ENCODE results near the gene PUM2.
"Not testable (repeated sequence)": the region's sequence is repeated elsewhere in the genome, so short reads cannot be mapped to it uniquely, and the experiment has no call there.

Gene PUM2

GRCh38 chr2:20288642-20289340, 61.9 kb downstream of the PUM2 start:
- Histone ChIP-seq H3K9ac (ENCODE audit: insufficient read length, low read depth) (no peak overlapping the region), H3K4me1 (ENCODE audit: insufficient read depth, insufficient read length) (no peaks in the 10 kb centered on the region), H3K27me3 (ENCODE audit: insufficient read depth, insufficient read length) (no peaks in the 10 kb centered on the region), H3K36me3 (ENCODE audit: insufficient read depth, insufficient read length, low read length) (peaks cover 50% of the 10 kb centered on the region), H3K4me3 (ENCODE audit: insufficient read length, low read depth) (no peak overlapping the region), H3K9me3 (ENCODE audit: insufficient read depth, low read length) (no peaks in the 10 kb centered on the region)
- no peak for TF ChIP-seq SUZ12 (IDR thresholded peaks at IDR 0.05; ENCODE audit: extremely low read depth, insufficient read depth, insufficient read length)
- no peak for TF ChIP-seq ZNF274 (IDR thresholded peaks at IDR 0.05; ENCODE audit: low read depth, low read length)
- no peak for TF ChIP-seq YY1 (IDR thresholded peaks at IDR 0.05; ENCODE audit: insufficient read depth, insufficient read length)
- no peak for DNase-seq (ENCODE audit: low read depth, low spot score)

GRCh38 chr2:20282916-20283592, 67.6 kb downstream of the PUM2 start:
- no peak overlapping the region for H3K4me3 ChIP-seq (ENCODE audit: insufficient read length, low read depth)
- no peaks in the 10 kb centered on the region for H3K9me3 ChIP-seq (ENCODE audit: insufficient read depth, low read length)
- H3K4me1 ChIP-seq (ENCODE audit: insufficient read depth, insufficient read length) = no peaks in the 10 kb centered on the region
- no peak for TF ChIP-seq SUZ12 (IDR thresholded peaks at IDR 0.05; ENCODE audit: extremely low read depth, insufficient read depth, insufficient read length)
- no peak for TF ChIP-seq YY1 (IDR thresholded peaks at IDR 0.05; ENCODE audit: insufficient read depth, insufficient read length)
- no peak for TF ChIP-seq ZNF274 (IDR thresholded peaks at IDR 0.05; ENCODE audit: low read depth, low read length)
- peaks cover 32% of the 10 kb centered on the region for H3K36me3 ChIP-seq (ENCODE audit: insufficient read depth, insufficient read length, low read length)
- H3K9ac ChIP-seq (ENCODE audit: insufficient read length, low read depth) = no peak overlapping the region
- no peaks in the 10 kb centered on the region for H3K27me3 ChIP-seq (ENCODE audit: insufficient read depth, insufficient read length)
- DNase-seq (ENCODE audit: low read depth, low spot score) = no peak

- peaks cover 26% of the 10 kb centered on the region for H3K36me3 ChIP-seq (ENCODE audit: insufficient read depth, insufficient read length, low read length)
- DNase-seq (ENCODE audit: low read depth, low spot score) = no peak
- TF ChIP-seq YY1 (IDR thresholded peaks at IDR 0.05; ENCODE audit: insufficient read depth, insufficient read length) (no peak), SUZ12 (IDR thresholded peaks at IDR 0.05; ENCODE audit: extremely low read depth, insufficient read depth, insufficient read length) (no peak), ZNF274 (IDR thresholded peaks at IDR 0.05; ENCODE audit: low read depth, low read length) (no peak)
- no peaks in the 10 kb centered on the region for H3K27me3 ChIP-seq (ENCODE audit: insufficient read depth, insufficient read length)
- H3K9me3 ChIP-seq (ENCODE audit: insufficient read depth, low read length) = no peaks in the 10 kb centered on the region
- H3K9ac ChIP-seq (ENCODE audit: insufficient read length, low read depth) = no peak overlapping the region
- no peaks in the 10 kb centered on the region for H3K4me1 ChIP-seq (ENCODE audit: insufficient read depth, insufficient read length)
- no peak overlapping the region for H3K4me3 ChIP-seq (ENCODE audit: insufficient read length, low read depth)
Observed at GRCh38 chr2:20281876-20282275, 68.8 kb downstream of the PUM2 start.

GRCh38 chr2:20273042-20273441, 77.6 kb downstream of the PUM2 start:
- no peaks in the 10 kb centered on the region for H3K9me3 ChIP-seq (ENCODE audit: insufficient read depth, low read length)
- no peaks in the 10 kb centered on the region for H3K27me3 ChIP-seq (ENCODE audit: insufficient read depth, insufficient read length)
- no peak overlapping the region for H3K4me3 ChIP-seq (ENCODE audit: insufficient read length, low read depth)
- H3K9ac ChIP-seq (ENCODE audit: insufficient read length, low read depth) = no peak overlapping the region
- TF ChIP-seq ZNF274 (IDR thresholded peaks at IDR 0.05; ENCODE audit: low read depth, low read length) = no peak
- TF ChIP-seq SUZ12 (IDR thresholded peaks at IDR 0.05; ENCODE audit: extremely low read depth, insufficient read depth, insufficient read length) = no peak
- no peak for TF ChIP-seq YY1 (IDR thresholded peaks at IDR 0.05; ENCODE audit: insufficient read depth, insufficient read length)
- no peaks in the 10 kb centered on the region for H3K4me1 ChIP-seq (ENCODE audit: insufficient read depth, insufficient read length)
- no peak for DNase-seq (ENCODE audit: low read depth, low spot score)
- H3K36me3 ChIP-seq (ENCODE audit: insufficient read depth, insufficient read length, low read length) = peaks cover 19% of the 10 kb centered on the region

GRCh38 chr2:20268317-20268716, 82.3 kb downstream of the PUM2 start:
- H3K4me3 ChIP-seq (ENCODE audit: insufficient read length, low read depth); H3K4me1 ChIP-seq (ENCODE audit: insufficient read depth, insufficient read length); H3K9me3 ChIP-seq (ENCODE audit: insufficient read depth, low read length); DNase-seq (ENCODE audit: low read depth, low spot score); H3K27me3 ChIP-seq (ENCODE audit: insufficient read depth, insufficient read length); H3K9ac ChIP-seq (ENCODE audit: insufficient read length, low read depth): not testable (repeated sequence)
- peaks cover 17% of the 10 kb centered on the region for H3K36me3 ChIP-seq (ENCODE audit: insufficient read depth, insufficient read length, low read length)

GRCh38 chr2:20267529-20267928, 83.1 kb downstream of the PUM2 start:
- Histone ChIP-seq H3K4me1 (ENCODE audit: insufficient read depth, insufficient read length) (no peaks in the 10 kb centered on the region), H3K4me3 (ENCODE audit: insufficient read length, low read depth) (no peak overlapping the region), H3K36me3 (ENCODE audit: insufficient read depth, insufficient read length, low read length) (peaks cover 17% of the 10 kb centered on the region), H3K27me3 (ENCODE audit: insufficient read depth, insufficient read length) (no peaks in the 10 kb centered on the region), H3K9ac (ENCODE audit: insufficient read length, low read depth) (no peak overlapping the region), H3K9me3 (ENCODE audit: insufficient read depth, low read length) (no peaks in the 10 kb centered on the region)
- DNase-seq (ENCODE audit: low read depth, low spot score) = no peak
- TF ChIP-seq ZNF274 (IDR thresholded peaks at IDR 0.05; ENCODE audit: low read depth, low read length) (no peak), SUZ12 (IDR thresholded peaks at IDR 0.05; ENCODE audit: extremely low read depth, insufficient read depth, insufficient read length) (no peak), YY1 (IDR thresholded peaks at IDR 0.05; ENCODE audit: insufficient read depth, insufficient read length) (no peak)

GRCh38 chr2:20264629-20265028, 86.0 kb downstream of the PUM2 start:
- Histone ChIP-seq H3K36me3 (ENCODE audit: insufficient read depth, insufficient read length, low read length) (peaks cover 27% of the 10 kb centered on the region), H3K4me3 (ENCODE audit: insufficient read length, low read depth) (no peak overlapping the region), H3K4me1 (ENCODE audit: insufficient read depth, insufficient read length) (no peaks in the 10 kb centered on the region), H3K9me3 (ENCODE audit: insufficient read depth, low read length) (no peaks in the 10 kb centered on the region), H3K9ac (ENCODE audit: insufficient read length, low read depth) (no peak overlapping the region), H3K27me3 (ENCODE audit: insufficient read depth, insufficient read length) (no peaks in the 10 kb centered on the region)
- no peak for DNase-seq (ENCODE audit: low read depth, low spot score)
- TF ChIP-seq YY1 (IDR thresholded peaks at IDR 0.05; ENCODE audit: insufficient read depth, insufficient read length) (no peak), SUZ12 (IDR thresholded peaks at IDR 0.05; ENCODE audit: extremely low read depth, insufficient read depth, insufficient read length) (no peak), ZNF274 (IDR thresholded peaks at IDR 0.05; ENCODE audit: low read depth, low read length) (no peak)
